Measurements from ENCODE around the gene TUBAL3. TPM values are rescaled to one million over a fixed set of nuclear protein-coding genes. Genes with fewer than 3 reads are reported as not detected.

TUBAL3 gene
- total and polyA plus RNA-seq, 2 donors (not counting 3 experiments of a cell fraction or from before 2014, with no cell fraction given): not detected

DNA sequence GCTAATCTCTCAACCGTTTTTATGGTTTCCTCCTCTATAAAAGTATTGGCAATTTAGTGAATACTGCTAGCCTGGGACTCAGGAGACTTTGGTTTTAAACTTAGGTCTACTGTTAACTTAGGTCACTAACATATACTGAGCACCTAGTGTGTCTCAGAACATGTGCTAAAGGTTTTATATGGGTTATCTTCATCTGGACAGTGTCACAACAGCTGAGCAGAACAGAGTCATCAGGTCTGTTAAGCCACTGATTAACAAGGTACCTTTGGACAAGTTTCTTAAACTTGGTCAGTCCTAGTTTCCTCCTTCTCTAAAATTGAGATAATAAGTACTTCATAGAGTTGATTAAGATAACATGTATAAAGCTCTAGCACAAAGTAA is 38.4 kb upstream of the TUBAL3 start:
- FAIRE-seq (no peak), DNase-seq (ENCODE audit: low read depth, low spot score) (no peak)
- intact Hi-C loops (cut with micrococcal nuclease) (loop anchor here (1.0 to 10.0 kb wide), 2 partner anchors 152 to 180 kb away; no protein-coding TSS in a partner anchor), dilution Hi-C loops (cut with MboI; ENCODE audit: extremely low pct_ligation_motif_present, low sequenced_read_pairs) (no loop called here)
- Histone ChIP-seq H3K4me2 (ENCODE audit: insufficient read depth, low read length) (no peak overlapping the region), H2AFZ (ENCODE audit: low read depth, low read length) (no peak overlapping the region), H4K20me1 (replicated peaks; ENCODE audit: control insufficient read depth, extremely low read depth, insufficient read depth, low read length) (no peaks in the 10 kb centered on the region), H3K4me3 (replicated peaks in 1 of 3; ENCODE audit: insufficient read depth in 1 of 3, low read depth in 1 of 3, low read length in 3 of 3) (no peak overlapping the region), H3K9me3 (replicated peaks; ENCODE audit: control insufficient read depth, insufficient read depth, low read length) (no peaks in the 10 kb centered on the region), H3K9me1 (replicated peaks; ENCODE audit: control insufficient read depth, extremely low read depth, insufficient read depth, low read length) (no peaks in the 10 kb centered on the region), H3K4me1 (ENCODE audit: control insufficient read depth, extremely low read depth, insufficient read depth, low read length) (peaks cover 4% of the 10 kb centered on the region), H3K79me2 (ENCODE audit: control insufficient read depth, insufficient read depth, low read length) (peaks cover 26% of the 10 kb centered on the region), H3K27me3 (ENCODE audit: control insufficient read depth in 2 of 2, insufficient read depth in 2 of 2, low read length in 2 of 2) (no peaks in the 10 kb centered on the region), H3K27ac (ENCODE audit: insufficient read depth, low read depth, low read length) (no peak overlapping the region), H3K9ac (replicated peaks; ENCODE audit: extremely low read depth, insufficient read depth, low read length) (no peak overlapping the region), H3K36me3 (ENCODE audit: control insufficient read depth in 2 of 2, extremely low read depth in 1 of 2, insufficient read depth in 2 of 2, low read length in 2 of 2) (peaks cover 0 to 5% of the 10 kb centered on the region in 2 experiments)
- TF ChIP-seq POLR2A (IDR thresholded peaks at IDR 0.05; ENCODE audit: low read depth, low read length) (no peak), MYC (IDR thresholded peaks at IDR 0.05; ENCODE audit: low read depth, low read length) (no peak), JUN (IDR thresholded peaks at IDR 0.05; ENCODE audit: borderline replicate concordance, insufficient read depth, insufficient read length, low read depth) (no peak), POLR2AphosphoS5 (IDR thresholded peaks at IDR 0.05; ENCODE audit: insufficient read depth, low read depth, low read length) (no peak), EZH2 (IDR thresholded peaks at IDR 0.05; ENCODE audit: borderline replicate concordance, low read depth, low read length, severe bottlenecking) (no peak), GATA2 (IDR thresholded peaks at IDR 0.05; ENCODE audit: insufficient read depth, insufficient read length, low read depth, low read length) (no peak), FOS (IDR thresholded peaks at IDR 0.05; ENCODE audit: borderline replicate concordance, insufficient read depth, low read length) (no peak)
- TF ChIP-seq, protein P1, sequence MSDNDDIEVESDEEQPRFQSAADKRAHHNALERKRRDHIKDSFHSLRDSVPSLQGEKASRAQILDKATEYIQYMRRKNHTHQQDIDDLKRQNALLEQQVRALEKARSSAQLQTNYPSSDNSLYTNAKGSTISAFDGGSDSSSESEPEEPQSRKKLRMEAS (IDR thresholded peaks at IDR 0.05; ENCODE audit: insufficient read depth, insufficient read length): no peak
- TF ChIP-seq, protein P2, sequence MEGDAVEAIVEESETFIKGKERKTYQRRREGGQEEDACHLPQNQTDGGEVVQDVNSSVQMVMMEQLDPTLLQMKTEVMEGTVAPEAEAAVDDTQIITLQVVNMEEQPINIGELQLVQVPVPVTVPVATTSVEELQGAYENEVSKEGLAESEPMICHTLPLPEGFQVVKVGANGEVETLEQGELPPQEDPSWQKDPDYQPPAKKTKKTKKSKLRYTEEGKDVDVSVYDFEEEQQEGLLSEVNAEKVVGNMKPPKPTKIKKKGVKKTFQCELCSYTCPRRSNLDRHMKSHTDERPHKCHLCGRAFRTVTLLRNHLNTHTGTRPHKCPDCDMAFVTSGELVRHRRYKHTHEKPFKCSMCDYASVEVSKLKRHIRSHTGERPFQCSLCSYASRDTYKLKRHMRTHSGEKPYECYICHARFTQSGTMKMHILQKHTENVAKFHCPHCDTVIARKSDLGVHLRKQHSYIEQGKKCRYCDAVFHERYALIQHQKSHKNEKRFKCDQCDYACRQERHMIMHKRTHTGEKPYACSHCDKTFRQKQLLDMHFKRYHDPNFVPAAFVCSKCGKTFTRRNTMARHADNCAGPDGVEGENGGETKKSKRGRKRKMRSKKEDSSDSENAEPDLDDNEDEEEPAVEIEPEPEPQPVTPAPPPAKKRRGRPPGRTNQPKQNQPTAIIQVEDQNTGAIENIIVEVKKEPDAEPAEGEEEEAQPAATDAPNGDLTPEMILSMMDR (IDR thresholded peaks at IDR 0.05; ENCODE audit: extremely low read depth in 1 of 2, insufficient read depth in 1 of 2, low read depth in 1 of 2, low read length in 2 of 2): no peak
- POLR2A ChIA-PET: no interaction called here
- BruUV-seq (replicated peaks): no TSS peak
- CTCF ChIA-PET: interaction anchor here (0.7 to 10.4 kb wide), 20 partner anchors 9 to 628 kb away, joined by 3 to 309 read pairs (median 4); partner anchors contain the start of gene CALML5

Data from endothelial cell of umbilical vein (primary cell).